Medulla oblongata (tissue), 1 donor: ENCODE measurements around the gene PEX7.
A peak's percentile ranks its signal among the peaks of the same experiment; 100 is the strongest.
"Not testable (repeated sequence)": the region's sequence is repeated elsewhere in the genome, so short reads cannot be mapped to it uniquely, and the experiment has no call there.

Experiments used
- DNase-seq: peaks from one replicate; pipeline ENCODE4 v3.0.0-alpha.2; 2015; ENCODE audit errors: extremely low spot score

PEX7 gene

DNA sequence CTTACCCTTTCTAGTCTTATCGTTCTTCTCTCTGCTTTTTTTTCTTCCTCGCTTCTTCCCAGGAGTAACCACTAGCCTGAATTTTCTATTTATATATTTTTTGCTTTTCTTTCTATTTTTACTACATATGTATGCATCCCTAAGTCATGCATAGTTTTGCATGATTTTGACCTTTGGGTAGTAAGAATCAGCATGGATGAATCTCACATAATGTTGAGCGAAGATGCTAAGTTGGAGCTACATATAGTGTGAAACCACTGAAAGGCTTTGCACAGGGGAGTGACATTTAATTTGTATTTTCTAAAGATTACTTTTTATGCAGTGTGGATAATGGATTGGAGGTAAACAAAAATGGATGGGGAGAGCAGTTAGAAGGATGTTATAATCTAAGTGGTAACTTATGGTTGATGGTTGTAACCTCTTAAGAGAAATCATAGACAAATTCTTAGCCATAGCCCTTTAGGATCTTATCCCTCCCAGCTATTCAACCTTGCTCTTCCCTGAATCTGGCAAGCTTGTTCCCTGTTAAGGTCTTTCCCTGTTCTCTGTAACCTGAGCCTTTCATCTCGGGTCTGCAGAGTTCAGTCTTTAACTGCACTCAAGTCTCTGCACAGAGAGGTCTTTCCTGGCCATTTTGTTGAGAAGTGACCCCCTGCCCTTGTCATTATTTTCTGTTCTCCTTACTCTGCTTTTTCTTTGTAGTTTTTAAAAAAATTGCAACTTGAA, 18.0 kb downstream of the PEX7 start:
- no peak for DNase-seq

DNA sequence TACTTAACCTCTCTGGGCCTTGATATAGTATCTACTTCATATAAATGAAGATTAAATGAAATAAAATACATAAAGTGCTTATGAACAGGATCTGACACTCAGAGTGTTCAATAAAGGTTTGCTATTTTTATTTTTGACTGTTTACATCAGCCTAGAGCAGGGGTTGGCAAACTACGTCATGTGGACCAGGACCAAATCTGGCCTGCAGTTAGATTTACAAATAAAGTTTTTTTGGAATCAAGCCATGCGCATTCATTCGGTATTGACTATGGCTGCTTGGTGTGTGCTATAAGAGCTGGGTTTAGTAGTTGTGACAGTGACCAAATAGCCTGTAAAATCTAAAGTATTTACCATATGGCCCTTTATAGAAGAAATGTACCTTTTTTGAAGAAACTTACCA, 20.8 kb downstream of the PEX7 start:
- no peak for DNase-seq

GRCh38 chr6:136846046-136846445, 23.7 kb downstream of the PEX7 start:
- DNase-seq, result peak; percentile 52

DNA sequence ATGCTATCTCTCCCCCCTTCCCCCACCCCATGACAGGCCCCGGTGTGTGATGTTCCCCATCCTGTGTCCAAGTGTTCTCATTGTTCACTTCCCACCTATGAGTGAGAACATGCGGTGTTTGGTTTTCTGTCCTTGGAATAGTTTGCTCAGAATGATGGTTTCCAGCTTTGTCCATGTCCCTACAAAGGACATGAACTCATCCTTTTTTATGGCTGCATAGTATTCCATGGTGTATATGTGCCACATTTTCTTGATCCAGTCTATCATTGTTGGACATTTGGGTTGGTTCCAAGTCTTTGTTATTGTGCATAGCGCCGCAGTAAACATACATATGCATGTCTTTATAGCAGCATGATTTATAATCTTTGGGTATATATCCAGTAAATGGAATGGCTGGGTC, 24.1 kb downstream of the PEX7 start:
- DNase-seq, result not testable (repeated sequence)

DNA sequence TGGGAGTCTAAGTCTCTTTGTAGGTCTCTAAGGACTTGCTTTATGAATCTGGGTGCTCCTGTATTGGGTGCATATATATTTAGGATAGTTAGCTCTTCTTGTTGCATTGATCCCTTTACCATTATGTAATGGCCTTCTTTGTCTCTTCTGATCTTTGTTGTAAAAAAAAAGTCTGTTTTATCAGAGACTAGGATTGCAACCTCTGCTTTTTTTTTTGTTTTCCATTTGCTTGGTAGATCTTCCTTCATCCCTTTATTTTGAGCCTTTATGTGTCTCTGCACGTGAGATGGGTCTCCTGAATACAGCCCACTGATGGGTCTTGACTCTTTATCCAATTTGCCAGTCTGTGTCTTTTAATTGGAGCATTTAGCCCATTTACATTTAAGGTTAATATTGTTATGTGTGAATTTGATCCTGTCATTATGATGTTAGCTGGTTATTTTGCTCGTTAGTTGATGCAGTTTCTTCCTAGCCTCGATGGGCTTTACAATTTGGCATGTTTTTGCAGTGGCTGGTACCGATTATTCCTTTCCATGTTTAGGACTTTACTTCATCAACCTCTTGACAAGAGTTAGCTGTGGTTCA, 27.7 kb downstream of the PEX7 start:
- not testable (repeated sequence) for DNase-seq

DNA sequence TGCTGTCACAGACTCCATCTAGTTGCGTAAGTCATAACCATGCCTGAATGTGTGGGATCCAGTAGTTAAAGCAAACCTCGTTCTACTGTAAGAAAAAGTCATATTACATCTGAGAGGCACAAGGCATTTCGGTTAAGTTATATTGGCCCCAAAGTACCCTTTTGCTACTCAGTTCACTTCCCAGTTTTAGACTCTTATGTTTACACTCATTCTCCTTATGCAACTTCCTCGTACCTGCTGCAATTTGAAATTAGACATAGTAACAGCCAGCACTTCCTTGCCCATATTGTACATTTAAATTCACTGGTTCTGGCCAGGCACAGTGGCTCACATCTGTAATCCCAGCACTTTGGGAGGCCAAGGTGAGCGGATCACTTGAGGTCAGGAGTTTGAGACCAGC, 37.0 kb downstream of the PEX7 start:
- no peak for DNase-seq

DNA sequence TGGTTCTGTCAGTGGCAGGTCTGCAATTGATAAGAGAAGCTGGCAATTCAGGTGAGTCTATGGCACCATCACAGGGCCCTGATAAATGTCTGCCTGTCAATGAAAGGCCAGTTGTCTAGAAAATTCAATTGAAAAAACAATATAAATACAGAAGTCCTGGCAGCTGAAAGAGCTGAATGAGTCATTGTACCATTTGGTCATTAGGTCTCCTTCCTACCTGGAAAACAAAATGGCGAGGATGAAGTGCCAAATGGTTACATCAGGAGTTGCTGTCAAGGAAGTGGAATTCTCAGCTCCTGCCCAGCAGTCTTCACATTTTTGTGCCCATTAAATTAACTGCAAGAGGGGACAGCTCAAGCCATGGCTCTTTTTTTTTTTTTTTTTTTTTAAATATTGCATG, 37.7 kb downstream of the PEX7 start:
- no peak for DNase-seq

GRCh38 chr6:136862662-136863061, 40.3 kb downstream of the PEX7 start:
- no peak for DNase-seq

GRCh38 chr6:136863752-136864151, 41.4 kb downstream of the PEX7 start:
- no peak for DNase-seq

DNA sequence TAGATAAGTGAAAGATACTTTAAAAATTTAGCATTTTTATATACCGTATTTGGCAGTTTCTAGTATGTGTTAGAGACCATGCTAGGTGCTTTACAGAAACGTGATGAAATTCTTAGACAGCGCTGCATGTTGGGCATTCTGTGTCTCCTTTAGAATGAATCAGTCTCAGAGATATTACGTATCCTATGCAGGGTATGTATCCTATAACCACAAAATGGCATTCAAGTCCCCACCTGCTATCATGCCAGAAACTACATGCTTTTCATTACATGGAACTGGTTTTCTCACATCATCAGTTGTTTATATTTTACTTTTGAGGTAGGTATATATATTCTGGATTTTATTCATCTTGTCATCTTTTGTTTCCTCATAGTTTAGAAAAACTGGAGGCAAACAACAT, 42.3 kb downstream of the PEX7 start:
- DNase-seq, result no peak

DNA sequence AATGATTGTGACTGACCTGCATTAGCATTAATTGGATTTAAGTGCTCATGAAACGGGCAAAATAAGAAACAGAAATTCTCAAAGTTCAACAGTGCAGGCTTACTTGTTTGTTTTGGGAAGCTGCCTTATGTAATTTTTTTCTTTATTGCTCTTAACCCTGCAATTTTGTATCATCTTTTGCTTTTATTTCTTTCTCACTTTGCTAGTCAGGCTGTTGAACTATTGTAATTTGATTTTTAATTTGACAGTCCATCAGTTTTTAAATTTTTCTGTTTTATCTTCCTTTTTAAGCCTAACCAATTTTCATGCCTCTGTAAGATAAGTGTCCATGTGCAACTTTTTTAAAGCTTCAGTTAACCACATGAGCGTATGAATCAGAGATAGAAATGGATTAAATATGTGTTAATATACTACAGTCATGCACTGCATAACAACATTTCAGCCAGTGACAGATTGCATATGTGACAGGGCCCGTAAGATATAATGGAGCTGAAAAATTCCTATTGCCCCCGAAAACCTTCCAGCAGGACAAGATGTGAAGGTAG, 44.6 kb downstream of the PEX7 start:
- DNase-seq, result no peak

DNA sequence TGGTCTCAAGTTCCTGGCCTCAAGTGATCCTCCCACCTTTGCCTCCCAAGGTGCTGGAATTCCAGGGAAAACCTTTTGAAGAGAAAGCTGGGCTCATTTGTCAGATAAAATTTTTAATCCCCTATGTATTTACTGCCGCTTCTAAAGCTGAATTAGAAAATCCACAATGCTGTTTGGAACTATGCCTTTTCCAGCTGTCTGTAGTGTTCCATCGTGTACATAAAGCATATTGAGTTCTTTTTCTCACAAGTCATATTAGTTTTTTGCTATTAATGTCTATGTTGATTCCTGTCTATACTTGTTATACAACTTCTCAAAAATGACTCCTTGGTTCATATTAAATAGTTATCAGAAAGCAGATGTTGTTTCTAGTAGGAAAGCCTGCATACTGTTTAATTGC, 47.1 kb downstream of the PEX7 start:
- DNase-seq, result no peak

DNA sequence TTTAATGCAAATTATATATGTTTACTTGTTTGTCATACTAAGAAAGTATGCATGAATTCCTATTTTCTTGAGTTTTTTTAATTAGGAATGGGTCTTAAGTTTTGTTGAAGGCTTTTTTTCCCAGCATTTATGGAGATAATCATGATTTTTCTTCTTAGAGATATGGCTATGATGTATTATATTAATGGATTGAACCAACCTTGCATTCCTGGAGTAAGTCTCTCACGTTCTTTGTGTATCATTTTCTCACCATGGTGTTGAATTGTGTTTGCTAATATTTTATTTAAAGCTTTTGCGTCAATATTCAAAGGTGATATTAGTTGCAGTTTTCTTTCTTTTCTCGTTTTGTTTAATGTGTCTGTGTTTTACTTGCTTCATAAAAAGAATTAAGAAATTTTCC, 51.4 kb downstream of the PEX7 start:
- DNase-seq, result no peak

- not testable (repeated sequence) for DNase-seq
Measured at GRCh38 chr6:136876469-136876868, 54.1 kb downstream of the PEX7 start.

GRCh38 chr6:136880748-136881460, 58.5 kb downstream of the PEX7 start:
- DNase-seq, result no peak

GRCh38 chr6:136886091-136886490, 63.7 kb downstream of the PEX7 start:
- no peak for DNase-seq

DNA sequence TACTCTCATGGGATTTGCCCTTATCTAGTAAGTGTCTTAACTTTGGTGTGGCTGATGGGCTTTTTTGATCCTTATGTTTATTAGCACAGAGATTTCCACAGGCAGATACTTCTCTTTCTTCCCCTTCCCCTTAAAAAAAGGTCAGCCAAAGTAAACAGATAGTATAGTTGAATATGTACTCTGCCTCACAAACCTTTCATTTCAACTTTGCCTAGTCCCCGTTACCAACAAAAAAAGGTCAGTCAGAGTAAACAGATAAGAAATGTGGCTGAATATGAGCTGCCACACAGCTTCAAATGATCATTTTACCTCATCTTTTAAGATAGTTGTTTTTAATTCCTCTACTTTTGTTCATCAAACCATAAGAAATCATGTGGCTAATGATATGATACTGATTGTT, 65.6 kb downstream of the PEX7 start:
- DNase-seq, result no peak

- no peak for DNase-seq
Measured at GRCh38 chr6:136889271-136890193, 67.1 kb downstream of the PEX7 start.

- DNase-seq, result no peak
Measured at GRCh38 chr6:136890194-136890839, 67.9 kb downstream of the PEX7 start.

- no peak for DNase-seq
Measured at GRCh38 chr6:136890986-136891385, 68.6 kb downstream of the PEX7 start.

- DNase-seq, result no peak
Measured at GRCh38 chr6:136893187-136893586, 70.8 kb downstream of the PEX7 start.
